IPS DF 6.9 (cell line): Measurements from ENCODE around the gene SLA2.
"Not testable (repeated sequence)": the region's sequence is repeated elsewhere in the genome, so short reads cannot be mapped to it uniquely, and the experiment has no call there.

Source experiments
- DNase-seq: peaks from one replicate; pipeline ENCODE4 v3.0.0-alpha.2; 2013; ENCODE audit warnings: low read depth, low spot score
- H3K27ac ChIP-seq: one replicate; pipeline ENCODE4 v1.5.1; 2013; ENCODE audit warnings: low read length, control low read depth
- H3K27me3 ChIP-seq: 2 replicates; pipeline ENCODE4 v1.6.1; 2013; ENCODE audit warnings: mild to moderate bottlenecking, low read length; ENCODE audit not compliant: control insufficient read depth, insufficient read depth
- H3K36me3 ChIP-seq: 2 replicates; pipeline ENCODE4 v1.6.1; 2013; ENCODE audit warnings: low read length; ENCODE audit not compliant: control insufficient read depth, insufficient read depth
- H3K4me1 ChIP-seq: 2 replicates; pipeline ENCODE4 v1.6.1; 2013; ENCODE audit warnings: low read length; ENCODE audit not compliant: control insufficient read depth, insufficient read depth
- H3K4me3 ChIP-seq: 2 replicates; pipeline ENCODE4 v1.5.1; 2013; ENCODE audit warnings: mild to moderate bottlenecking, low read length
- H3K9me3 ChIP-seq: 2 replicates; pipeline ENCODE4 v1.6.1; 2013; ENCODE audit warnings: low read length, inconsistent platforms; ENCODE audit not compliant: control insufficient read depth, insufficient read depth
- WGBS: extraction: QIAGEN DNeasy Blood & Tissue Kit; methylation state at CpG from one replicate; pipeline ENCODE4 v1.1.7; 2013; ENCODE audit warnings: mixed read lengths, missing lambda C conversion rate; ENCODE audit not compliant: insufficient read length, insufficient coverage; 5-methylcytosine and 5-hydroxymethylcytosine counted together

Gene SLA2

DNA sequence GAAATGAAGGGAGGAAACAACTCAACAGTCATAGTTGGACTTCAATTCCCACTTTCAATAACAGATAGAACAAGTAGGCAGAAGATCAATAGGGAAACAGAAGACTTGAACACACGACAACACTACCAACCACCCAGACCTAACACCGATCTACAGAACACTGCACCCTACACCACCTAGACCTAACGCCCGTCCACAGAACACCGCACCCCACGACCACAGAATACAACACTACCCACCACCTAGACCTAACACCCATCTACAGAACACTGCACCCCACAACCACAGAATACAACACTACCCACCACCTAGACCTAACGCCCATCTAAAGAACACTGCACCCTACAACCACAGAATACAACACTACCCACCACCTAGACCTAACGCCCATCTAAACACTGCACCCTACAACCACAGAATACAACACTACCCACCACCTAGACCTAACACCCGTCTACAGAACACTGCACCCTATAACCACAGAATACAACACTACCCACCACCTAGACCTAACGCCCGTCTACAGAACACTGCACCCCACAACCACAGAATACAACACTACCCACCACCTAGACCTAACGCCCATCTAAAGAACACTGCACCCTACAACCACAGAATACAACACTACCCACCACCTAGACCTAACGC lies 81.8 kb downstream of the SLA2 start:
- H3K9me3 ChIP-seq, DNase-seq: not testable (repeated sequence)

DNA sequence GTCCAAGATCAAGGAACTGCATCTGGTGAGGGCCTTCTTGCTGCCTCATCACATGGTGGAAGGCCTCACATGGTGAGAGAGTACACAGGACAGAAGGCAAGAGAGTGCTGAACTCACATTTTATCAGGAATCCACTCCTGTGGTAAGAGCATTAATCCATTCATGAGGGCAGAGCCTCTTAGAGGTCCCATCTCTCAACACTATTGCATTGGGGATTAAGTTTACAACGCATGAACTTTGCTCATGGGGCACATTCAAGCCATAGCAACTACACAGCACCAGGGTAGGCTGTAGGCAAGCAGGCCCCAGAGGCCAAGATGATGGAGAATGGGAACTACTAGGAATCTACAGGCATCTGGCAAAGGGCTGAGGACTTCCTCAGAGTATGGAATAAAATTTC lies 82.6 kb downstream of the SLA2 start:
- no peak overlapping the region for H3K27ac ChIP-seq
- no peaks in the 10 kb centered on the region for H3K36me3 ChIP-seq
- peaks cover 2% of the 10 kb centered on the region; the same call in 1 of the 2 replicates for H3K4me1 ChIP-seq
- no peaks in the 10 kb centered on the region for H3K27me3 ChIP-seq
- no CpG with 5 or more reads among the region's 1 CpG for WGBS
- DNase-seq = no peak
- H3K4me3 ChIP-seq = no peak overlapping the region
- H3K9me3 ChIP-seq = no peaks in the 10 kb centered on the region; the same call in 1 of the 2 replicates

More for the DNA sequence above, 81.8 kb downstream of the SLA2 start:
- WGBS = no CpG with 5 or more reads among the region's 13 CpGs
- H3K4me1 ChIP-seq, H3K27me3 ChIP-seq, H3K36me3 ChIP-seq, H3K4me3 ChIP-seq, H3K27ac ChIP-seq: not testable (repeated sequence)

DNA sequence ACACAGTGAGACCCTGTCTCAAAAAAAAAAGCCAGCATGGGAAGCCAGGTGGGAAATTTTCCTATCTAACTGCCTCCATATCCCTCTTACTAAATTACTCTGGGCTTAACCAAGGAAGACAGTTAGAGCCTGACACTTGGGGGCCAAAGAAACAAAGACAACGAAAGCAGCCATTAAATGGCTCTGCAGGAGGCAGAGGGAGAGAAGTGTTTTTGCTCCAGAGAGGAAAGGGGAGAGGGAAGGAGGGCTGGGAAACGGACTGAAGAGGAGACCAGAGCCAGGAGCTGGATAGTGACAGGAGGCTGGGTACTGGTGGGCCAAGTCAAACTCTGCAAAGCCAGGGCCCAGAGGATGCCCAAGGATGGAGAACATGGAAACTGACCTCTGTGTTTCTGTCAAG lies 83.3 kb downstream of the SLA2 start:
- H3K4me3 ChIP-seq = no peak overlapping the region
- H3K36me3 ChIP-seq = no peaks in the 10 kb centered on the region
- DNase-seq = no peak
- no peak overlapping the region for H3K27ac ChIP-seq
- no peaks in the 10 kb centered on the region; the same call in 1 of the 2 replicates for H3K9me3 ChIP-seq
- no CpG with 5 or more reads among the region's 2 CpGs for WGBS
- H3K27me3 ChIP-seq = no peaks in the 10 kb centered on the region
- peaks cover 2% of the 10 kb centered on the region; the same call in 1 of the 2 replicates for H3K4me1 ChIP-seq
